ENCODE measurements around the gene RHBDF2.
A peak's percentile ranks its signal among the peaks of the same experiment; 100 is the strongest.
"Not testable (repeated sequence)": the region's sequence is repeated elsewhere in the genome, so short reads cannot be mapped to it uniquely, and the experiment has no call there.

Gene RHBDF2

DNA sequence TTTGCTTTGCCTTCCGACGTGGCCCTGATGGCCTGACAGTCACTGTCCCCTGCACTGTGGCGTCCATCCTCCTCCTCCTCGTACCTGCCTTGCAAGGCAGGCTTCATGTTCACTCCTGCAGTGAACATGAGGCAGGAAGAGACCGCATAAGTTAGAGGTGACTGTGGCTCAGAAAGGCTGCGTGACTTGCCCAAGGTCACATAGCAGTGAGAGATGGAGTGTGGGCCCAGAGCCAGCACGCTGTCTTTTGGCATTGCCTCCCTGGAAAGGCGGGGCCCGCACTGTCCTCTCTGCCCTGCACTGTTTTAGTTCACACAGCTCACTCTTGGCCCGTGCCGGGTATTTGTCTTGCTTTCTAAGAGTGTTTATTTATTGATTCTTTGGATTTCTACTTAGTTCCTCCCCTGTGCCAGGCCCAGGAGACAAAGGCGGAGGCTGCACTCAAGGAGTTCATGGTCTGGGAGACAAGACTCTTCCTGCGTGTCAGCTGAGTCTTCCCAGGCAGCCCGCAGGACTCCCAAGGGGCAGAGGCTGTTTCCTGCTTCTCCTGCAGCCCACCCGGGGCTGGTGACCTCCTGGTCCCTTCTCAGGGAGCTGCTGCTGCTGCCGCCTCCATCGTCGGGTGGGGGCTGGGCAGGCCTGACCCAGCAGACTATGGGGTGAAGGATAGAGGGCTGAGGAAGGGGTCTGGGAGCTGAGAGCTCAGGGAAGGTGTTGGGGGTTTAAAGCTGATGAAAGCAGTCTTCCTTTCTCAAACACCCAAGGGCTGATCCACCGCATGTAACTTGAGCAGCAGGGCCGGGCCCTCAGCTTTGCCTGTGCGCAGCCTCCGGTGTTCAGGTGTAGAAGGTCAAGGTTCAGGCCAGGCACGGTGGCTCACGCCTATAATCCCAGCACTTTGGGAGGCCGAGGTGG is 23.6 kb upstream of the RHBDF2 start:
- DNase-seq (ENCODE audit: low read depth) = no peak

DNA sequence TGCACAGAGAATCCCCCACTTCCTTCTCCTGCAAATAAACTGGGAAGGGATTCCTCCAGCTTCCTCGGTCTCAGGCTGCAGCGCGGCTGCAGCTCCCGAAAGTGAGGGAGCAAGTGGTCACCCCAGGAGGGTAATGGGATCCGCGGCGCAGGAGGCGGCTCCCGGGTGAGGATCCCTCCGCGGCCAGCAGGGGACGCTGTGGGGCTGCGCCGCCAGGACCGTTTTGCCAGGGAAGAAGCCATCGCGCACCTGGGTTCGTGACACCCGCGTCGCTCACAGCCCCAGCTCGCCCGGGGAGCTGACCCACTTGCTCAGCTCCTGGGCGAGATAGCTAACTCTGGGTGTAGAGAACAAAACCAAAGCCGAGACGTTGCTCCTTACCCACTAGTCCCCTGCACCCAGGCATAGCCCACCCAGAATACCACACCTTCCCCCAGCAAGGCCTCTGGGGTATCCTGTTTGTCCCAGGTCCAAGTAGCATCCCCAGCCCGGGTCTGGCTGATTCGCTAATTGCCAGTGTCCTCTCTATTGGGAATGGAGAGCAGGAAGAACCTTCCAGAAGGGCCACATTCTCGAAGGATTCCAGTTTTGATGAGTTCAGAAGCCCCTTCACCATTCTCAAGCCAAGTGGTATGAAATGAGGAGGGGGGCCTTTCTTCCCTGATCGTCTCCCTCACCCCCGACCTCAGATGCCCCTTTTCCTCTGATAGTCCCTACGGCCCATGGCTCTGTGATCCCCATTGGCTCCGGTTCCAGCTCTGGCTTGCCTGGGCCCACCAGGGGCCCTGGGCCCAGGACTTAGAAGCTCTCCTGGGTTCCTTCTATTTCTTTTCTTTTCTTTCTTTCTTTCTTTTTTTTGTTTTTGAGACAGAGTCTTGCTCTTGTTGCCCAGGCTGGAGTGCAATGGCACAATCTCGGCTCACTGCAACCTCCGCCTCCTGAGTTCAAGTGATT is 22.1 kb upstream of the RHBDF2 start:
- no peak for DNase-seq (ENCODE audit: low read depth)

DNA sequence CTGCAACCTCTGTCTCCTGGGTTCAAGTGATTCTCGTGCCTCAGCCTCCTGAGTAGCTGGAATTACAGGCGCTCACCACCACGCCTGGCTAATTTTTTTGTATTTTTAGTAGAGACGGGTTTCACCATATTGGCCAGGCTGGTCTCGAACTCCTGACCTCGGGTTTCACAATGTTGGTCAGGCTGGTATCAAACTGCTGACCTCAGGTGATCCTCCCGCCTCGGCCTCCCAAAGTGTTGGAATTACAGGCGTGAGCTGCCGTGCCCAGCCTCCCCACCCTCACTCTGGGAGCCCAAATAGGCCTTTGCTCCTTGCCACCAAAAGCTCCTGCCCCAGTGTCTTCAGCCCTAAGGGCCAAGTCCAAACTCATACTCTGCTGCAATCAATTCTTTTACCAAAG is 20.5 kb upstream of the RHBDF2 start:
- not testable (repeated sequence) for DNase-seq (ENCODE audit: low read depth)

DNA sequence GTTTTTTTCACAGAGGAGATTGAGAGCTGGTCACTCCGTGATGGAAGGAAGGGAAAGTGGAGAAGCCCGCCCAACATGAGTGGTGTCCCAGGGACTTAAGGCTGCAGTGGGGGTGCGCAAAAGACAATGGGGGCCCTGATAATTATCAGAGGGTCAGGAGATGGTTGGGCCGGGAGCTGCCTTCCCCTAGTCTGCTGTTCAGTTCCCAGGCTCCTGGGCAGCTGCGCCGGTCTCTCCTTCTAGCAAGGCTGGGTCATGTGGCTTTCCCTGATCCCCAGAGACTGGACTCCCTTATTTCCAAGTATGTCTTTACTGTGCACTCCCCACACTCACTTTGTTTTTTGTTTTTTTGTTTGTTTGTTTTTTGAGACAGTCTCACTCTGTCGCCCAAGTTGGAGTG is 20.0 kb upstream of the RHBDF2 start:
- no peak for DNase-seq (ENCODE audit: low read depth)

DNA sequence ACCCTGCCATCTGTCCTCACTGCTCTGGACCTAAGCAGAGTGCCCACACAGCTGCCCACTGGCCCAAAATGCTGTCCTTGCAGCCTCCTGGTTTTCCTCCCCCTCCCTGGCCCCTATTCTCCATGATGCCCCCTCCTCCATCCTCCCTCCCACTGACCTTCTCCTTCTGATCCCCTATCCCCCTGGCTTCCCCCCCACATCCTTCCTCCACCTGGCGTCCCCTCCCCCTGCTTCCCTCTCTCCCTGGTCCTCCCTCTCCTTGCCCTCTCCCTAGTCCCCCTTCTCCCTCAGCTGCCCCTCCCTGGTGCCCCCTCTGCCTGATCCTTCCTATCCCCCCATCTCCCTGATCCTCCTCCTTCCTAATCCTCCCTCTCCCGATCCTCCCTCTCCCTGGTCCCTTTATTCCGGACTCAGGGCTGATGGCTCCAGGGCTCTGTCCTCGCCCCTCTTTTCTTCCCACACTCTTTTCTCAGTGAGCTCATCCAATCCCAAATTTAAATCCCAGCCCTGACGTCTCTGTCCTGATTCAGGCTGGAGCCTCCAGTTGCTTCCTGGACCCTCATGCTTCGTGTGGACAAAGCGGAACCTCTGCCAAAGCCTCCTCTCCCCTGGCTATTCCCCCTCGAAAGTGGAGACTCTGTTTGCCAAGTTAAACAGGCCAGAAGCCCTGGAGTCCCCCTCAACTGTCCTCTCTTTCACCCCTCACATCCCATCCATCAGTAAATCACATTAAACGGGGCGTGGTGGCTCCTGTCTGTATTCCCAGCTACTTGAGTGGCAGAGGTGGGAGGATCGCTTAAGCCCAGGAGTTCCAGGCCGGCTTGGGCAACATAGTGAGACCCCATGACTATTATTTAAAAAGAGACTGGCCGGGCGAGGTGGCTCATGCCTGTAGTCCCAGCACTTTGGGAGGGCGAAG is 18.1 kb upstream of the RHBDF2 start:
- DNase-seq (ENCODE audit: low read depth) = no peak

DNA sequence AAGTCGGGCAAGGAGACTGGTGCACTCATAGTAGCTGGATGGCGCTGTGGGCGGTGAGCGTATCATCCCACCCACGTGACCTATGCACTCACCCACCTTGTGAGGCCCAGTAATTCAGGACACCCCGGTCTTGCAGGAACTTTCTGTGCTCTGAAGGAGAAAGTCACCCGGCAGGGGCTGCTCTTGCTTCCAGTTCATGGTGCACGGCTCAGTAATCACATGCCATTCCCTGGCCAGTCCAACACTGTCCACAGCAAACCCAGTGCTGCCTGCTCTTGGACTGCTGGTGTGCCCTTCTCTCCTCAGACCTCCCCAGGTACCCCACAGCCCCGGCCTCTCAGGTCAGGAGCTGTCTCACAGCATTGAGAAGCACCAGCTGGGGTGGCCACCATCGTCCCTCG is 16.4 kb upstream of the RHBDF2 start:
- no peak for DNase-seq (ENCODE audit: low read depth)

DNA sequence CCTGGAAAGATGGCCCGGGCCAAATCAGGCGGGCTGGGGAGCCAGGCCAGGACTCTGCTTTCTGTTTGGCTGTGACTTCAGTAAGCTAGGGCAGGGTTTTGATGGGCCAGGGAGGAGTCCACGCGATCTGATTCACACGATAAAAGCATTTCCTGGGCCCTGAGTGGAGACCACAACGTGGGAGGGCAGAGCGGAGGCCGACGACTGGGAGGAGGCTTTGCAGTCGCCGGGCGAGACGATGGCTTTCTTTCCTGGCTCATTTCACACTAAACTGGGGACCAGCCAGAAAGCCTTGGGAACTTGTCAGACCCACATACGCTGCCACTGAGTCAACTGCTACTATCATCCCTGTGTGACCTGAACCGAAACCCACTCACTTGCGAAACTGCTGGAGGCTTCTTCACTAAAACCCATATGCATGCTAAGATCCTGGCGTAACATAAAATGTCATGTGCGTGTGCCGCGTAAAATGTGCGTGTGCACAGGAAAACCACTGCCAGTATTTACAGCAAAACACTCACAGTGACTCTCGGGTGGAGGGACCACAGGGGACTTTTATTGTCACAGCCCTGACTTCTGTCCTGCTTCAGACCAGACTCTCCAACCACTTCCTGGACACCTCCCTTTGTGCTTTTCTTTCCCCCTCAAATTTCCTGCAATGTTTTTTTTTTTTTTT is 14.2 kb upstream of the RHBDF2 start:
- DNase-seq (ENCODE audit: low read depth) = peak; percentile 61

DNA sequence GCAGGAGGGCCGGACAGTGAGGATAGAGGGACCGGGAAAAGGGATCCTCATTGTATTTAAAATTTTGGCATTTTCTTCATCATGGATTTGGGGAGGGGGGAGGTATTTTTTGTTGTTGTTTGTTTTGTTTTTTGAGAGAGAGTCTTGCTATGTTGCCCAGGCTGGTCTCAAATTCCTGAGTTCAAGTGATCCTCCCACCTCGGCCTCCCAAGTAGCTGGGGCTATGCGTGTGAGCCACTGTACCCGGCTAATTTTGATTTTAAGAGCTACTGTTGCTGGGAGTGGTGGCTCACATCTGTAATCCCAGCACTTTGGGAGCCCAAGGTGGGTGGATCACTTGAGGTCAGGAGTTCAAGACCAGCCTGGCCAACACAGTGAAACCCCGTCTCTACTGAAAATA is 13.1 kb upstream of the RHBDF2 start:
- not testable (repeated sequence) for DNase-seq (ENCODE audit: low read depth)

DNA sequence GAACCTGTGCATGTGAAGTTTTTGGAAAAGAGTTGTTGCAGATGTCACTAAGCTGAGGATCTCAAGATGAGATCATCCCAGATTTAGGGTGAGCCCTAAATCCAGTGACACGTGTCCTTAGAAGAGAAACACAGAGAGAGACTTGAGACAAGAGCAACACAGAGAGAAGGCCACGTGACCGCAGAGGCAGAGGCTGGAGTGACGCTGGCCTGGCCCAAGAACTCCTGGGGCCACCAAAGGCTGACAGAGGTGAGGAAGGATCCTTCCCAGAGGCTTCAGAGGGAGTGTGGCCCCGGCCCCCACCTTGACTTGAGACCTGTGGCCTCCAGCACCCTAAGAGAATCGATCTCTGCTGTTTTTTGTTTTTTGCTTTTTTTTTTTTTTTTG is 12.1 kb upstream of the RHBDF2 start:
- no peak for DNase-seq (ENCODE audit: low read depth)

DNA sequence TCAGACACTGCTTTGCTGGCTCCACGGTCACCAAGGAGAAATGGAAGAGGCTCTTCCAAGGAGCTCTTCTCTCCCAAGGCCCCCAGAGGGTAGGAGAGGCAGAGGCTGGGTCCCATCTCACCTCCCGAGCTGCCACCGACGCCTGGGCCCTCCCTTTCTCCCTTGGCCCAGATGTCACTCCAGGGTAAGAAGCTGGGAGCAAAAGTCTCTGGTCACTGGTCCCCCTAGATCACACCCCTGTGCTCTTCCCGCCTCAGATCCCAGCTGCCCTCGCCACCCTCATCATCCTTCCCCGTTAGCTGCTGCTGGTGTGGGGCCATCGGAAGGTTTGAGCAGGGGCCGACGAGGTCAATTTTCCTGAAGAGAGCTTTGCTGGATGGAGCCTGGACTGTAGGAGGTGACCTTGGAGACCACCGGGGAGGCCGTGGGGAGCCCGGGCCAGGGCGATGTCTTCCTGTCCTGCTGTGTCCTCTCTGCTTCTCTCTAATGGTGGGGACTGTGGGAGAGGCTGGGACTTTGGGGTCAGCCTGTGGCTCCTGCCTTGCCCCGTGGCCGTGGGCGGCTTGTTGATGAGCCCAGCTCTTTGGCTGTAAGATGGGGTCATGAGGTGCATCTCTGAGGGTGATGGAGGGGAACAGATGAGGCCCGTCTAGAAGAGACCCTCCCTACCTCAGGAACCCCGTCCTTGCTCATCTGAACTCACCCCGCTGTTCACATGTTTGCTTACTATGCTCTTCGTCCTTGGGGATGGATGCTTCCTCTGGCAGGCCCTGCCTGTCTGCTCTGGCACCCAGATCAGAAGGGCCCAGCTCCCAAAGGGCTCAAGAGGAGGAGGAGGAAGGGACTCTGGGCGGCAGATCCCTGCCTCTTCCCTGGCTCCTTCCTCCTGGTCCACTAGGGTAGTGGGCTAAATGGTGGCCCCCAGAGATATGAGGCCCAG is 11.4 kb upstream of the RHBDF2 start:
- no peak for DNase-seq (ENCODE audit: low read depth)

DNA sequence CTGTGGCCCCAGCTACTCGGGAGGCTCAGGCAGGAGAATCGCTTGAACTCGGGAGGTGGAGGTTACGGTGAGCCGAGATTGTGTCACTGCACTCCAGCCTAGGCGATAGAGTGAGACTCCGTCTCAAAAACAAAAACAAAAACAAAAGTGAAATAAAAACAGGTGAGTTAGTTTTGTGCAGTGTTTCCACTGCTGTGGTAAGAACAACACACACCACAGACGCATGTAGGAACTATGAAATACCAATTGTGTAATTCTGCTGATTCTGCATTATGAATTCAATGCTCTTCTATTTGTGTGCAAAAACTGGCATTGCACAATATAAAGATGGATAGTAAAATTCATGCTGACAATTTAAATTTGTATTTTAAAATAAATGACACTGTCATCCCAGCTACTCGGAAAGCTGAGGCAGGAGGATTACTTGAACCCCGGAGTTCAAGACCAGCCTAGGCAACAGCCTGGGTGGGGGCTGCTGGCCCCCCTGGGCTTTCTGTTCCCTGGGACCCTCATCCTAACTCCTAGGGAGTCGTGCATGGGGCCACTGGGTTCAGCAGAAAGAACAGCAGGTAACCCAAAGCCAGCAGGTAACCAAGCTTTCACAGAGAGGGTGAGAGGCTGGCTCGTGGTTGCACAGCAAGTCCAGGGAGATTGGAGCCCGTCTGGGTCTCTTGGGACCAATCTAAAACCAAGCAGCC is 10.6 kb upstream of the RHBDF2 start:
- no peak for DNase-seq (ENCODE audit: low read depth)

DNA sequence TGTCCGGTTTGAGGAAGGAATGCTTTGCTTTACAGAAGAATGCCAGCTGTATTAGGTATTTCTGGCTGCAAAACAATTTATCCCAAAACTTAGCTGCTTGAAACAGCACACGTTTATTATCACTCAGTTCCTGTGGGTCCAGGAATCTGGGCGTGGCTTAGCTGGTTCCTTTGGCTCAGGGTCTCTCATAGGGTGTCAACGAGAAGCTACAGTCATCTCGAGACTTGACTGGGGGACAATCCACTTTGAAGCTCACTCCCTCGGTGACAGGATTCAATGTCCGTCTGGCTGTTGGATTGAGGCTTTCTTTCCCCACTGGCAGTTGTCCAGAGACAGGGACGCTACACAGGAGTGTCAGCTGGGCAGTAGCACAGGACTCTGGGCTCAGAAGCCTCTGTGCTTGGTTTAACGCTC is 9.6 kb upstream of the RHBDF2 start:
- no peak for DNase-seq (ENCODE audit: low read depth)

DNA sequence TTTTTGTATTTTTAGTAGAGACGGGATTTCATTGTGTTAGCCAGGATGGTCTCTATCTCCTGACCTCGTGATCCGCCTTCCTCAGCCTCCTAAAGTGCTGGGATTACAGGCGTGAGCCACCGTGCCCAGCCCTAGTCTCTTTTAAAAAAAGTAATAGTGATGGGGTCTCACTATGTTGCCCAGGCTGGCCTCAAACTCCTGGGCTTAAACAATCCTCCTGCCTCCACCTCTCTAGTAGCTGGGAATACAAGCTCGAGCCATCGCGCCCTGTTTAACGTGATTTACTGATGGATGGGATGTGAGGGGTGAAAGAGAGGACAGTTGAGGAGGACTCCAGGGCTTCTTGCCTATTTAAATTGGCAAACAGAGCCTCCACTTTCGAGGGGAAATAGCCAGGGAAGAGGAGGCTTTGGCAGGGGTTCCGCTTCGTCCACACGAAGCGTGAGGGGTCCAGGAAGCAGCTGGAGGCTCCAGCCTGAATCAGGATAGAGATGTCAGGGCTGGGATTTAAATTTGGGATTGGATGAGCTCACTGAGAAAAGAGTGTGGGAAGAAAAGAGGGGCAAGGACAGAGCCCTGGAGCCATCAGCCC is 7.3 kb upstream of the RHBDF2 start:
- DNase-seq (ENCODE audit: low read depth) = not testable (repeated sequence)

DNA sequence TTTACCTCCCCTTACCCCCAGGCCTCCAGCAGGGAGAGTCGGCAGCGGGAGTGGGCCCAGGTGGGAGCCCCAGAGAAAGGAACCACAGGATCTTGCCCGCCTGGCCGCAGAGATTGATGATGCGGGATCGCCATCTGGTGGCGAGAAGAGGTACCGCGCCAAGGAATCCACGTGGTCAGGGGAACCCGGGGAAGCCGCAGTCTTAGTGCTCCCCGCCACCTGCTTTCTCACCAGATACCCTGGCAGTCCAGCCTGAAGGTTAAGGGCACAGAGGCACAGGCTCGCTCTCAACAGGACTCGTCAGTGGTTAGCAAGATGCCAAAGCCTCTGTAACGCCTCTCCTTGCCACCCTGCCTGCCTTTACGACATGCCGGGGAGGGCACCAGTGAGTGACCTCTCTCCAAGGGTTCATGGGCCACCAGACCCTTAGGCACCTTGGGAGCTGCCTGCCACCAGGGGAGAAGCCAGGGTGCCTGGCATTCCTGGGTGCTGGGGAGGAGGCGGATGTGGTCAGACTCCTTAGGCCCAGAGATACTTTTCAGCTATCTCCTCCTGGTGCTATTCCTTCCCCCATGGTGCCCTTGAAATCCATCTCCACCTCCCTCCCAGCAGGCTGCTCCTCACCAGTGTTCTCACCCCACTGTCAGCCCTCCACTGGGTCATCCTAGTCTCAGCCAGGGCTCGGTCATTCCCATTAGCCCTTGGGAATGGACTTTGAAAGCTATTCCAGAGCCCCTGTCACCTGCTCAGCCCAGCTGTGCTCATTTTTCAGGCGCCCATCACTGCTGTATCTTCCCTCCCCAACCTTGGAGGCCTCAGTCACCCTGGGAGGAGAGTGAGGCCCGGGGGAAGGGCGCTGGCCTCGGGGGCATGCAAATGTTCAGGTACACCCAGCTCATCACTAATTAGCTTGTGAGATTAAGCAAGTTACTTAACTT is 5.5 kb upstream of the RHBDF2 start:
- no peak for DNase-seq (ENCODE audit: low read depth)

DNA sequence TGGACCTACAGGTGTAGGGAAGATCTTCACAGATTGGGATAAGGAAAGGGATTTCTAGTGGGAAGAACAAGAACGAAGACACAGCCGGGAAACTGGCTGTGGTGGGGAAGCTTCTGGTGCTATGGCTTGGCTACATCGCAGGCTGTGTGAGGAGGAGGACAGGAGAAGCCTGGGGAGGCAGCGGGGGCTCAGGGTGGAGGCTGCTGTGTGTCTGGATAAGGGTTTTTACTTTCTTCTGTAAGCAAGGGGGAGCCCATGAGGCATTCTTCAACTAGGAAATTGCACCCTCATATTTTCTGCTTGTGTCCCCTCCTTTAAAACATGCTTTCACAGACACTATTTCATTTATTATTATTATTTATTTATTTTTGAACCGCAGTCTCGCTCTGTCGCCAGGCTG is 2.9 kb upstream of the RHBDF2 start:
- no peak for DNase-seq (ENCODE audit: low read depth)

DNA sequence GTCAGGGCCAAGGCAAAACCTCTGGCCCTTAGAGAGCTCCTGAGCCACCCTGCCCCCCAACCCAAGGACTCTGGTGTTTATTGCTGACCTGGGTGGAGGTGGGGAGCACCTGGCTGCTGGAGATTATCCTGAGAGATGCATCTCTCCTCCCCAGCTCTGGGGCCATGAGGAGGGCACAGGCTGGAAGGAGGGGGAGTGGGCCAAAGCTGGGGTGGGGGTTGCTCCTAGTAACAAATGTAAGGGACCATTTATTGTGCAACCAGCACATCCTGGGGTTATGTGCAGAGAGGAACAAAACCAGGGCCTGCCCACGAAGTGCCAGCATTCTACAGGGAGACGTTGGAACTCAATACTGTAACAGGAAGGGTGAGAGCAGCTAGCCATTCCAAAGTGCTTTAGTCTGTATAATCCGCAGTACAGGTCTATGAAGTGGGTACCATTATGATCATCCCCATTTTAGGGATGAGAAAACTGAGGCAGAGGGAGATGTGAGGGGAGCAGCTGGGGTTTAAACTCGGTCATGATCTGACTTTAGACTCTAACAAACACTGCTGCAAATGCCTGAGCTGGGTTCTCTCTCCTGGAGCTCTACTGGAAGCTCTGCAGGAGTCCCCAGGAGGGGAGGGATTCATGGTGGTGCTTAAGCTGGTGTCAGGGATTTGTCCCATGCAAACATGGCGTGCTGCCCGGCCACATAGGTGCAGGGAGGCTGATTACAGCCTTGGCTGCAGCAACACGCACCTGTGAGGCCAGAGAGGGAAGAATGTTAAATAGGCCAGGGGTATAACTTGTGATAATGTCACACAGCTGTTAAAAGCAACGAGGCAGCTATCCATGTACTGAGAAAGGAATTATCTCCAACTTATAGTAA is 1.4 kb upstream of the RHBDF2 start:
- DNase-seq (ENCODE audit: low read depth) = no peak

DNA sequence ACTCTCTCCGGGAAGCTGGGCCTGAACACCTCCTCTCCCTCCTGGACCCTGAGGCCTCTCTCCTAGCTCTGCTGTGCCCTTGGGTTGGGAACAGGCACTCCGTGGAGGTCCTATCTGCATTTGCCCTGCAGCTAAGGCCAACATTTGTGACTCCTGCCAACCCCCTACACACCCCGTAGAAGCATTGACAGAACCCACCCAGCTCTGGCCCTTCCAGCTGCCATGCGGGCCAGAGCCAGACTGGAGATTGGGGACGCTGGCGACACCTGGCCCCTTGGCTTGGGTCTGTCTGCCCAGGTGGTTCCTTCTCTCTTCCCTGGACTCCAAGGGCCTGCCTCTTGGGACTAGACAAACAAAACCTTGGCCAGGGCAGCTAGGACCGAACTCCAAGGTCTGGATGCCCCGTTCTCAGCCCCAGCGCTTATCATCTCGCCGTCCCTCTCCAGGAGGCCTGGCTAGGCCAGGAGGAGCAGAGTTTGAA is 644 bp upstream of the RHBDF2 start:
- no peak for DNase-seq (ENCODE audit: low read depth)

Measured in non-pigmented ciliary epithelial cell (primary cell).